Measurements from ENCODE around the gene PLA2G3. TPM values are rescaled to one million over a fixed set of nuclear protein-coding genes. Genes with fewer than 3 reads are reported as not detected.

PLA2G3 gene
- polyA plus RNA-seq, 1 donor (not counting 4 experiments of a cell fraction or from before 2014, with no cell fraction given) = 0.38 TPM

DNA sequence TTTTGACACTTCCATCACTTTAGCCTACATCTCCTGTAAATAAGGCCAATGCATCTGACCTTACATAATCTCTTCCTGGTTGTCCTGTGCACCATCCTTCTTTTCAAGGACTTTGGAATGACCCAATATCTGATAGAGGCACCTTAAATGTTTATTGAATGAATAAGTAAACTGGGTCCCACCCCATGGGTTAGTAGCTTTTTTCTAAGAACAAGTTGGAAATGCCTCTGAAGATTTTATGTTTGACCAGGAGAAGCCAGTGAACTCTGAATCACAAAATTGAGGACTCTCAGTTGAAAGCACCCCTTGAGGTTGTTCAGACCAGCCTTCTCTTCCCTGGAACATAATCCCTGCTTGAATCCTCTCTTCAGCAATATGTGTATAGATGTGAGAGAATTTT, 21.1 kb upstream of the PLA2G3 start:
- no peak overlapping the region for H2AFZ ChIP-seq (ENCODE audit: control insufficient read depth, low read length)
- H3K4me3 ChIP-seq (ENCODE audit: control insufficient read depth in 2 of 3, extremely low read depth in 1 of 3, insufficient read depth in 2 of 3, low read depth in 1 of 3, low read length in 3 of 3) = peak overlapping the region in 2 of 3 experiments; percentile 96 to 100
- no peak for FAIRE-seq

GRCh38 chr22:31160328-31160978, 20.1 kb upstream of the PLA2G3 start:
- peak; percentile 23 for FAIRE-seq
- Histone ChIP-seq H4K20me1 (ENCODE audit: control insufficient read depth, extremely low read depth, insufficient read depth, low read length) (no peaks in the 10 kb centered on the region), H3K4me1 (ENCODE audit: control insufficient read depth, extremely low read depth, insufficient read depth, low read length) (peaks cover 24% of the 10 kb centered on the region), H3K36me3 (ENCODE audit: control insufficient read depth in 2 of 2, extremely low read depth in 1 of 2, insufficient read depth in 2 of 2, low read length in 2 of 2) (peaks cover under 1 to 5% of the 10 kb centered on the region in 2 experiments), H3K4me3 (ENCODE audit: control insufficient read depth in 2 of 3, extremely low read depth in 1 of 3, insufficient read depth in 2 of 3, low read depth in 1 of 3, low read length in 3 of 3) (peak overlapping the region; percentile 73 to 100 (median 96)), H3K9me3 (ENCODE audit: control insufficient read depth, low read depth, low read length) (no peaks in the 10 kb centered on the region), H2AFZ (ENCODE audit: control insufficient read depth, low read length) (peak overlapping the region; percentile 91), H3K4me2 (ENCODE audit: control insufficient read depth, extremely low read depth, insufficient read depth, low read depth, low read length) (peak overlapping the region; percentile 96), H3K27ac (ENCODE audit: control insufficient read depth, insufficient read depth, low read length) (peak overlapping the region; percentile 93), H3K79me2 (ENCODE audit: control insufficient read depth, insufficient read depth, low read length) (peaks cover 35% of the 10 kb centered on the region), H3K27me3 (ENCODE audit: control insufficient read depth, extremely low read depth, insufficient read depth, low read length) (no peaks in the 10 kb centered on the region), H3K9me1 (ENCODE audit: control insufficient read depth, extremely low read depth, insufficient read depth, low read length) (no peaks in the 10 kb centered on the region), H3K9ac (ENCODE audit: control insufficient read depth, extremely low read depth, insufficient read depth, low read length) (peak overlapping the region; percentile 94)
- dilution Hi-C loops (cut with MboI; ENCODE audit: extremely low pct_ligation_motif_present, low sequenced_read_pairs) = no loop called here
- TF ChIP-seq EZH2 (IDR thresholded peaks at IDR 0.05; ENCODE audit: low read length) = no peak
- no peak for TF ChIP-seq CTCF (optimal IDR thresholded peaks at IDR 0.05 in 1 of 3, IDR thresholded peaks at IDR 0.05 in 1 of 3, conservative IDR thresholded peaks at IDR 0.05 in 1 of 3; ENCODE audit: extremely low read depth in 1 of 3, insufficient read depth in 2 of 3, low read length in 3 of 3)
- DNase-seq (ENCODE audit: low read depth, low spot score) = no peak

More for the DNA sequence above, 21.1 kb upstream of the PLA2G3 start:
- H3K9ac ChIP-seq (ENCODE audit: control insufficient read depth, extremely low read depth, insufficient read depth, low read length) = peak overlapping the region; percentile 94
- H3K9me3 ChIP-seq (ENCODE audit: control insufficient read depth, low read depth, low read length) = no peaks in the 10 kb centered on the region
- H3K79me2 ChIP-seq (ENCODE audit: control insufficient read depth, insufficient read depth, low read length) = peaks cover 41% of the 10 kb centered on the region
- H4K20me1 ChIP-seq (ENCODE audit: control insufficient read depth, extremely low read depth, insufficient read depth, low read length) = no peaks in the 10 kb centered on the region
- no peak for TF ChIP-seq CTCF (optimal IDR thresholded peaks at IDR 0.05 in 1 of 3, IDR thresholded peaks at IDR 0.05 in 1 of 3, conservative IDR thresholded peaks at IDR 0.05 in 1 of 3; ENCODE audit: extremely low read depth in 1 of 3, insufficient read depth in 2 of 3, low read length in 3 of 3)
- no peak for TF ChIP-seq EZH2 (IDR thresholded peaks at IDR 0.05; ENCODE audit: low read length)
- peak overlapping the region; percentile 96 for H3K4me2 ChIP-seq (ENCODE audit: control insufficient read depth, extremely low read depth, insufficient read depth, low read depth, low read length)
- dilution Hi-C loops (cut with MboI; ENCODE audit: extremely low pct_ligation_motif_present, low sequenced_read_pairs) = no loop called here
- no peaks in the 10 kb centered on the region for H3K27me3 ChIP-seq (ENCODE audit: control insufficient read depth, extremely low read depth, insufficient read depth, low read length)
- DNase-seq (ENCODE audit: low read depth, low spot score) = no peak
- H3K36me3 ChIP-seq (ENCODE audit: control insufficient read depth in 2 of 2, extremely low read depth in 1 of 2, insufficient read depth in 2 of 2, low read length in 2 of 2) = peaks cover 3 to 11% of the 10 kb centered on the region in 2 experiments
- no peaks in the 10 kb centered on the region for H3K9me1 ChIP-seq (ENCODE audit: control insufficient read depth, extremely low read depth, insufficient read depth, low read length)
- peaks cover 19% of the 10 kb centered on the region for H3K4me1 ChIP-seq (ENCODE audit: control insufficient read depth, extremely low read depth, insufficient read depth, low read length)
- H3K27ac ChIP-seq (ENCODE audit: control insufficient read depth, insufficient read depth, low read length) = no peak overlapping the region
